OCI-LY3 (cell line): ENCODE data around the gene ADPRM.

Source experiments
- H2AFZ ChIP-seq: fragments of 200-600, 300-600 bp; shearing (Covaris generic); 2 replicates; pipeline ENCODE4 v1.6.0; 2014; ENCODE audit warnings: antibody characterized with exemption, low read depth, low read length
- H3K27ac ChIP-seq: fragments of 200-600, 300-600 bp; sonication (generic); 2 replicates; pipeline ENCODE4 v1.5.1; 2014; ENCODE audit warnings: mild to moderate bottlenecking, low read length, moderate library complexity, mixed read lengths
- H3K27me3 ChIP-seq: fragments of 200-600, 300-600 bp; sonication (generic); 2 replicates; pipeline ENCODE4 v1.6.1; 2014; ENCODE audit warnings: low read depth, low read length, mixed read lengths
- H3K36me3 ChIP-seq: fragments of 200-600, 300-600 bp; sonication (generic); replicated peaks from 2 replicates; pipeline ENCODE3; 2014; ENCODE audit warnings: low read depth, low read length, mixed read lengths
- H3K4me1 ChIP-seq: fragments of 300-600, 200-600 bp; sonication (generic); 2 replicates; pipeline ENCODE4 v1.6.1; 2014; ENCODE audit warnings: low read length, mixed read lengths
- H3K4me2 ChIP-seq: fragments of 200-600, 300-600 bp; sonication (generic); 2 replicates; pipeline ENCODE4 v1.6.1; 2014; ENCODE audit warnings: low read length, mixed read lengths
- H3K4me3 ChIP-seq: fragments of 300-600, 200-600 bp; sonication (generic); 2 replicates; pipeline ENCODE4 v1.5.1; 2014; ENCODE audit warnings: antibody characterized with exemption, mild to moderate bottlenecking, low read length, moderate library complexity
- H3K79me2 ChIP-seq: fragments of 300-600, 200-600 bp; shearing (Covaris generic); 2 replicates; pipeline ENCODE4 v1.6.1; 2014; ENCODE audit warnings: mild to moderate bottlenecking, low read length, mixed read lengths
- H3K9ac ChIP-seq: fragments of 300-600, 200-600 bp; shearing (Covaris generic); 2 replicates; pipeline ENCODE4 v1.6.0; 2014; ENCODE audit warnings: mild to moderate bottlenecking, low read length, moderate library complexity
- H3K9me3 ChIP-seq: fragments of 200-600, 300-600 bp; shearing (Covaris generic); 2 replicates; pipeline ENCODE4 v1.6.1; 2014; ENCODE audit warnings: low read length, mixed read lengths; ENCODE audit not compliant: insufficient read depth
- H4K20me1 ChIP-seq: fragments of 200-600, 300-600 bp; sonication (generic); 2 replicates; pipeline ENCODE4 v1.6.1; 2016; ENCODE audit warnings: low read length, mixed read lengths; ENCODE audit not compliant: insufficient read depth
- CTCF ChIP-seq: fragments of 200-600, 300-600 bp; sonication (generic); IDR thresholded peaks from 2 replicates; pipeline ENCODE4 v1.5.1; 2014; ENCODE audit warnings: antibody characterized with exemption, low read length, low read depth
- EZH2phosphoT487 ChIP-seq: fragments of 200-600 bp; shearing (Covaris generic); IDR thresholded peaks from 2 replicates; pipeline ENCODE4 v1.6.1; 2018; ENCODE audit warnings: antibody characterized with exemption, mixed run types, low read depth

ADPRM gene

GRCh38 chr17:10697092-10698081 is at the start of gene ADPRM, which contains the start of gene SCO1:
ADPRM (plus strand) TSS chr17:10697594; CDS start chr17:10704927, 7,333 bp downstream.
SCO1 (minus strand) TSS chr17:10697533; CDS start chr17:10697507, 26 bp downstream.
- H3K4me2 ChIP-seq: peak within 1 kb of the TSS; percentile 93
- peak; percentile 10; the same call in 1 of the 2 replicates for TF ChIP-seq CTCF
- no peak for TF ChIP-seq EZH2phosphoT487
- H3K4me1 ChIP-seq: peaks cover 8% of the 10 kb centered on the region; the same call in 1 of the 2 replicates
- peak within 1 kb of the TSS; percentile 90 for H3K9ac ChIP-seq
- H3K36me3 ChIP-seq: peaks cover 10% of the 10 kb centered on the region
- peak within 1 kb of the TSS; percentile 100 for H3K4me3 ChIP-seq
- peaks cover 2% of the 10 kb centered on the region; the same call in 1 of the 2 replicates for H4K20me1 ChIP-seq
- no peaks in the 10 kb centered on the region for H3K9me3 ChIP-seq
- peaks cover 51% of the 10 kb centered on the region for H3K79me2 ChIP-seq
- peak within 1 kb of the TSS; percentile 68 for H2AFZ ChIP-seq
- no peaks in the 10 kb centered on the region for H3K27me3 ChIP-seq
- peak within 1 kb of the TSS; percentile 86 for H3K27ac ChIP-seq

GRCh38 chr17:10648381-10648780 is 49.0 kb upstream of the ADPRM start:
- Histone ChIP-seq H4K20me1 (no peaks in the 10 kb centered on the region), H3K79me2 (no peaks in the 10 kb centered on the region), H3K4me2 (no peak overlapping the region), H3K36me3 (no peaks in the 10 kb centered on the region), H3K27ac (no peak overlapping the region), H3K9me3 (no peaks in the 10 kb centered on the region), H2AFZ (no peak overlapping the region), H3K4me3 (no peak overlapping the region), H3K4me1 (no peaks in the 10 kb centered on the region), H3K9ac (no peak overlapping the region), H3K27me3 (no peaks in the 10 kb centered on the region)
- TF ChIP-seq EZH2phosphoT487 (no peak), CTCF (no peak)

GRCh38 chr17:10648956-10649355 is 48.4 kb upstream of the ADPRM start:
- no peak overlapping the region for H3K4me3 ChIP-seq
- H3K4me1 ChIP-seq: no peaks in the 10 kb centered on the region
- H3K27me3 ChIP-seq: no peaks in the 10 kb centered on the region
- H2AFZ ChIP-seq: no peak overlapping the region
- H3K27ac ChIP-seq: no peak overlapping the region
- H3K4me2 ChIP-seq: no peak overlapping the region
- no peak for TF ChIP-seq CTCF
- no peak for TF ChIP-seq EZH2phosphoT487
- no peaks in the 10 kb centered on the region for H3K9me3 ChIP-seq
- H3K79me2 ChIP-seq: no peaks in the 10 kb centered on the region
- H4K20me1 ChIP-seq: no peaks in the 10 kb centered on the region
- no peak overlapping the region for H3K9ac ChIP-seq
- H3K36me3 ChIP-seq: no peaks in the 10 kb centered on the region

GRCh38 chr17:10649602-10650001 is 47.8 kb upstream of the ADPRM start:
- Histone ChIP-seq H3K27me3 (no peaks in the 10 kb centered on the region), H3K4me3 (no peak overlapping the region), H2AFZ (no peak overlapping the region), H3K79me2 (no peaks in the 10 kb centered on the region), H3K4me1 (no peaks in the 10 kb centered on the region), H3K9me3 (no peaks in the 10 kb centered on the region), H3K27ac (no peak overlapping the region), H3K9ac (no peak overlapping the region), H3K36me3 (no peaks in the 10 kb centered on the region), H4K20me1 (no peaks in the 10 kb centered on the region), H3K4me2 (no peak overlapping the region)
- TF ChIP-seq EZH2phosphoT487: no peak
- TF ChIP-seq CTCF: no peak
